Activated CD4-positive, alpha-beta T cell treated with anti-CD3 and anti-CD28 coated beads for 1 hour (primary cell): ENCODE measurements around the gene SEMA4D.
A peak's percentile ranks its signal among the peaks of the same experiment; 100 is the strongest.

Source experiments
- DNase-seq: peaks from one replicate; pipeline ENCODE4 v3.0.0-alpha.2; 2020

Gene SEMA4D

GRCh38 chr9:89441986-89442385 lies 55.9 kb downstream of the SEMA4D start:
- no peak for DNase-seq

- no peak for DNase-seq
Measured at GRCh38 chr9:89441655-89441970, 56.3 kb downstream of the SEMA4D start.

DNA sequence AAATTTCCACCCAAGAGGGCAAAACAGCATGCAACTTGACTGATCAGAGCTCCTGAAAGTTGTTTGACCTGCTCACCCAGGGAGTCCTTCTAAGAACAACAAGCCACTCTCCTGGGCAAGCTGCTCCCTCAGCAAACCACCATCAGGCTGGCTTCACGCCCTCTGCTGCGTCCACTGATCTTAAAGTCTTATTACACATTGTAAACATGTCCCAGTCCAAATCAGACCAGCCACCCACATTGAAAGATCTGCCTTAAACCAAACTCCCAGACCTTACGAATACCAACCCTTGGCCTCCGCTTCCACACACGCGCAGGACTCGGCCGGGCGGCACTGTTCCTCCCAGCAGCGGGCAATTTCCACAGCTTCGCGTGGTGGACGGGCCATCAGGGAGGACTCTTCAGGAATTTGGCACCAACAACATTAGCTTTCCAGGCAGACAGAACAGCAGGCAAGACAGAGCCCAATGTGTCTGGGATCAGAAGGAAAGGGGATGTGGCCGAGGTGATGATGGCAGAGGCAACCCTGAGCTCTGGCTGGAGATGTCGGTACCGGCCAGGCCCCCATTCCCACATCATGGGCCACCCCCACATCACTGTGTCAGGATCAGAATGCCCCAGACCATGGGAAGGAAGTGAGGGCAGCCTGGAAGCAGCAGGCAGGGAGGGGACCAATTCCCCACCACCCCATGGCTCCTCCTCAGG lies 56.8 kb downstream of the SEMA4D start:
- DNase-seq = no peak

GRCh38 chr9:89440548-89440947 lies 57.4 kb downstream of the SEMA4D start:
- no peak for DNase-seq

DNA sequence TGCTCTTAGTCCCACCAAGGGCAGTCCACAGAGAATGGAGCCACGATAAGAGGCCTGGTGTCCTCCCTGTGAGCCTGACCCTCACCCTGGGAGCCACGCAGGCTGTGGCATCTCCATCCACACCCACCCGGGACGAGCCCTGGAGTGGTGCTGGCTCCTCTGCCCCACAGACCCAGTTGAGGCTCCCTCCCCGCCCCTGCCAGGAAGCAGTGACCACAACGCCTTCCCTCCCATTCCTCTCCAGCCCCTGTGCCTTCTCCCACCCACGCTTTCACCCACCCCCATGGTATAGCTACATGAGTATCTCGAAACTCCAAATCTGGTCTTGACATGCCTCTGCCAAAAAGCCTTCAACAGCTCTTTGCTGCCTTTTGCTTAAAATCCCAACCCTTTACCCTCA lies 57.9 kb downstream of the SEMA4D start:
- DNase-seq = no peak

DNA sequence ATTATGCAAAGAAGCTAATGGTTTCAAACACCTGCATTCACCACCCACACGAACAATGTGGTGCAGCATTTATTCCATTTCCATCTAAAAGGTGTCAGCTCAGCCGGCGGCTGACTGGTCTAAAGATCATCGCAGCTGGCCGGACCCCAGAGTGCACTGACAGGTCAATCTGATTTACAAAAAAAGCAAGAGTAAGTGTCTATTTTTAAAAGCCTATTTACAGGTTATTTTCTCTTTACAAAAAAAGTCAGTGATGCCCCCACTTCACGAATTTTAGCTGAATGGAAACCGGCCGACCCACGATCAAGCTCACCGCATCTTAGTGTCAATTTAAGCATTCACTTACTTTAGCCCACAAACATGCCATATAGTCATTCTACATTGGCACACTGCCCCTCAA lies 58.3 kb downstream of the SEMA4D start:
- no peak for DNase-seq

DNA sequence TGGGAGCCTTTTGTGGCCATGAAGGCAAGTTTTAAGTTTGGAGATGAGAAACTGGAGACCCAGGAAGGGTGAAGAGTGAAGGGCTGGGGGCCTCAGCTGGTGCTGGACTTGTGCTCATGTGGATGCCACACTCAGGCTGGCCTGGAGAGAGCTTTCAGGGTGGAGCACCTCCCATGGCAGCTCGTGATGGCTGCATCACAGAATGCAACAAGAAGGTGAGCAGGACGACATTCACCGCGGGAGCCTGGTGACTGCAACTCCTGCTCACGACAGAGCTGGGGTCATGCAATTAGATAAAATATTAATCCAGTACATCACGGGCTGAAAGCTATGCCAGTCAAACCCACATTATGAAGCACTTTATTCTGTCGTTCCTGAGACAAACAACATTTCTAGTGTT lies 59.7 kb downstream of the SEMA4D start:
- DNase-seq = no peak

DNA sequence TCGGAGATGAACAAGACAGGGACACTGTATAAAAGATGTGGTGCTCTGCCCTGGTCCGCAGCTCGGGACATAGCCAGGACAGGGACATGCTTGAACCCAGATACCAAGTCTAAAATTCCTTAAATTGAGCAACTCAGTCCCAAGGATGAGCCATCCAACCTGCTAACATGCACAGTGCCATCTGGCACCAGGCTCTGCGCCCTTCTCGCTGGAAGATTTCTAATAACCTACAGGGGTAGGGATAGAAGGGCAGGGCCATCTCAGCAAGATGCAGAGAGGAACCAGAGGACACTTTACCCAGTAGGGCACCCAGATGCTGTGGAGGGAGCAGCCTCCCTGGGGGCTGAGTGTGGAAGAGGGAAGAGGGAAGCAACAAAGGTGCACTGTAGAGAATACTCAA lies 60.1 kb downstream of the SEMA4D start:
- DNase-seq = no peak

DNA sequence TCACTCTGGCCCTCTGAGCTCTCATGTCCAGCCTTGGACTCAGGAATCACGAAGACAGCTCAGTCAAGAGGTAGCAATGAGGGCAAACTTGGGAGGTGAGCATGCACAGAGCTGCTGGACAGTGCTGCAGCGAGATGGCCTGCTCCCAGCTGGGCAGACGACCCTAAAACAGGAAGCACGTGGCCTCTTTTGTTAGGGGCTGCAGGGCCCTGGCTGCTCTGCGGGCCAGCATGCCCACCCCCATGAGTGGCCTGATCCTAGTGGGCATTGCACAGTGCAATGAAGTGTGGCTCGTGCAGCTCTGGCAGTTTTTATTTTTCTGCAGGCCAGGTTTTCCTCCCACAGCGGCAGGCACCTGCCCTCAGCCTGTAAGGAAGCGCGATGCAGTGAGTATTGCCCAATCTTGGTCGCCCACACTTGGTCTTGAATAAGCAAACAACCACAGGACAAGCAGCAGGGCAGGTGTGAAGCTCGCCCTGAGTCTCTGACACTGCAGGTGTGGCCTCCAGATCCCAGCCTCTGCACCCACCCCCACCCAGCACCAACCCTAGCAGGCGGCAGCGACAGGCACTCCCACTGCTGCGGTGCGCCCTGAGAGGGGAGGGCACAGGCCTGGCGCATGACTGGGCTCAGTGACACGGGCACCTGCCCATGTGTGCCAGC lies 60.8 kb downstream of the SEMA4D start:
- no peak for DNase-seq

- DNase-seq = no peak
Measured at GRCh38 chr9:89436326-89436725, 61.6 kb downstream of the SEMA4D start.

GRCh38 chr9:89435071-89435823 lies 62.7 kb downstream of the SEMA4D start:
- no peak for DNase-seq

DNA sequence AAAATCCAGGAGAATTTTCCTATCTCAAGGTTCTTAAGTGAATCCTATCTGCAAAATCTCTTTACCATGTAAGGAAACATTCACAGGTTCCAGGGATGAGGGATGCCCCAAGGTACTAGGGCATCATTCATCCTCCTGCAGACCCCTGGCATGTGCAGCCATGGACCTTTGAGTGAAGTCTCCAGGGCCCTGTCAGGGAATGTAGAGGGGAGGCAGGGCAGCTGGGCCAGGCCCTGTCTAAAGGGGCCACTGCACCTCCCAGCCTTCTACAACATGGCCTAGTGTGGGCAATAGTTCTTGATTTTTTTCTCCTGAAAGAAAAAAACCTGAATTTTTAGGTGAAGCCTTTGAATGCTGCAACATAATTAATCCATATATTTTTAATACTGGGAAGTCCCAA lies 63.3 kb downstream of the SEMA4D start:
- no peak for DNase-seq

DNA sequence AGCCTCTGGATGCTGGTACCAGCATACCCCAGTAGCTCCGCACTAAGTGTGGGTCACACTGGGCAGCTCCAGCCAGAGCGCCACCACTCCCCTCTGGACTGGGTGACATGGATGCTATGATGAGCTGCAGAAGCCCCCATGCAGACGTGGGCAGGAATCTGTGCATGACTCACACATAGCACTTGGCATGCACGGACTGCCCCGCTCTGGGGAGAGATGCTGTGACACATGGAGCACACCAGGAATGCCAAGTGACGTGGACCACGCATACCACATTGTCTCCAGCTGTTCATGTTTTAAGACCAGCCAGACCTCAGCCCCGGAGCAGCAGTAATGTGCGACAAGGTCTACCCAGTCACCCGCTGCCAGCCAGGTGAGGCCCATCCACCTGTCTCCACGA lies 64.1 kb downstream of the SEMA4D start:
- DNase-seq = no peak

DNA sequence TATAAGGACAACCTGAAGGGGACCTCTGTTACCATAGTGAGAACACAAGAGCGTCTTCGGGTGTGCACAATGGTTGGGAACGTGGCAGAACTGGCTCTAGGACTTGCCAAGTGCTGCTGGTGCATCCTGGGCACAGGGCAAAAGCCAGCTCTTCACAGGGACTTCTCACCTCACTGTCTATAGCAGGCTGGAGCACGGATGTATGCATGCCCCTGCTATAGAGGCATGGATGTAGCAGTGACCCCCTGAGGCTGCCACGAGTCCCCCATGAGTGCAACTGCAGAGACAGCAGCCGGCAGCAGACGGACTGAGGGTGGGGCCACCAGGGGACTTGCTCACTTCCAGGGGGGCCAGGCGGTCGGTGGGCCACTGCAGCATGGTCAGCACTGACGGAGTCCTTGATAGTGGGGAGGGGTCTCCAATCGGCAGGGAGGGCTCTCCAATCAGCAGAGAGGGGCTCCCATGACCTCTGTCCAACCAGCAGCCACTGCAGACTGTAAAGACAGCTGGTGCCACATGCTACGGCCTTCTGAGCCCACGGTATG lies 64.9 kb downstream of the SEMA4D start:
- no peak for DNase-seq

DNA sequence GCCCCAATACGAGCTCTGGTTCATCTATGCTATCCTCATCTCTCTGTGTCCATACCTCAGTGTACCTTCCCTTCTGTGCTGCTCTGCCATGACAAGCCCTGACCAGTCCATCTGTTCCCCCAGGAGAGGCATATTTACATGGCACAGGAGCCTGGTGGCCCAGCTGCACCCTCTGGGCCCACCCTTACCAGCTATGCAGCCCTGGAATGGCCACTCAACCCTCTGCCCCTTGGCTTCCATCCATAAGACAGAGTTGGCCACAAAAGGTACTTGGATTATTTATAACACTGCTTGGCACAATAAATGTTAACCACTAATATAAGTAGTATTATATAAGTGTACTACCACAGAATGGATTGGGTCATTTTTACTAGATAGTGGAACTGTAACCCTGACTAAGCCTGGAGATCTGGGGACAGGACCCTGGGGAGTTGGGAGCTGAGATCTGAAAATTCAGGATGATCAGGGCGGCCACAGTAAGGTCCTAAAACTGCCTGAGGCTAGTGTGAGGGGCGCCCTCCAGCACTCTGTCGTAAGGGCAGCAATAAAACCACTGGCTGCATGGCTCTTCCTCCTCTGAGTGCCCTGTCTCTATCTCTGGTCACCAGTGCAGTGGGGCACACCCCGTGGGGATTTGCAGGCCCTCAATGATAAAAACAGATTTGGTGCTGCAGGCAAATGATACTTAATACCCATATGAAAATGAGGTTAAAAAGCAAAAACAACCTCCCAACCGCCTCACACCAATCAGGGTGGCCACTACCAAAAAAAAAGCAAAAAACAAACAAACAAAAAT lies 65.8 kb downstream of the SEMA4D start:
- no peak for DNase-seq

DNA sequence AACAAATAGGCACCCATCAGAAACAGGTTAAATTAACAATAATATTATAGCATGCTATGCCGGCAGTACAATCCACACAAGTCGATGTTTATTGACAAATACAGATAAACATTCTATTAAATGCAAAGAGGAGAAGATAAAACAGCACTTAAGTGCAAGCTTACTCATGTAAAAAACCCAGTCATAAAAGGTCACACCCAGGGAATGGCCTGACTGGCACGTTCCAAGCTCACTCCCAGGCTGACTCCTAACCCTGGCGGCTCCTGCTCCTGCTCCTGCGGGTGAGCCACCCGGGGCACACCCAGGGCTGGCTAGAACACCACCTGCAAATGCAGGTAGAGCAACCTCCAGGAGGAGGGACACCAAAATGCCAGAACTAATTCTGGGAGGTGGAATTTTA lies 66.9 kb downstream of the SEMA4D start:
- DNase-seq = no peak

GRCh38 chr9:89428901-89429890 lies 68.7 kb downstream of the SEMA4D start:
- DNase-seq = peak; percentile 42

DNA sequence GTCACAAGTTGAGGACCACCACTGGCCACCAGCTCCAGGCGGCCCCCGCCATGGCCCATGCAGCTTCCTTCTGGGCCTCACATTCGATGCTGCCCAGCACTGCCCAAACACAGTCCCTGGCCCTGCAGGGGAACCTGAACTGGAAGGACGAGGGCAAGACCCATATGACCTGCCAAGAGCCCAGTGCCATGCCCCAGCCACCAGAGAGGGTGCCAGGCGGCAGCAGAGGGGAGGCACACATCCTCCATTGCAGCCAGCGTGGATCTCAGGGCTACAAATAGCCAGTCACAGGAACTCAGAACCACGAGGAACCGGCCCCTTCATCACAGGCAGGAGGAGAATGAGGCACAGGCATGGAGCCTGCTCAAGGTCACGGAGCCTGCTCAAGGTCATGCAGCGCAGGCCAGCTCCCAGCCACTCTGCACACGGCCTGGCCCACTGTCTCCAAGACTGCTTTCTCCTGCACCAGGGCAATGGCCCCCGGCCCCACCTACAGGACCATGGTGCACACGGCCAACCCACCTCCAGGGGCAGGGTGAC lies 69.6 kb downstream of the SEMA4D start:
- DNase-seq = no peak

GRCh38 chr9:89427621-89428221 lies 70.2 kb downstream of the SEMA4D start:
- DNase-seq = peak; percentile 69

DNA sequence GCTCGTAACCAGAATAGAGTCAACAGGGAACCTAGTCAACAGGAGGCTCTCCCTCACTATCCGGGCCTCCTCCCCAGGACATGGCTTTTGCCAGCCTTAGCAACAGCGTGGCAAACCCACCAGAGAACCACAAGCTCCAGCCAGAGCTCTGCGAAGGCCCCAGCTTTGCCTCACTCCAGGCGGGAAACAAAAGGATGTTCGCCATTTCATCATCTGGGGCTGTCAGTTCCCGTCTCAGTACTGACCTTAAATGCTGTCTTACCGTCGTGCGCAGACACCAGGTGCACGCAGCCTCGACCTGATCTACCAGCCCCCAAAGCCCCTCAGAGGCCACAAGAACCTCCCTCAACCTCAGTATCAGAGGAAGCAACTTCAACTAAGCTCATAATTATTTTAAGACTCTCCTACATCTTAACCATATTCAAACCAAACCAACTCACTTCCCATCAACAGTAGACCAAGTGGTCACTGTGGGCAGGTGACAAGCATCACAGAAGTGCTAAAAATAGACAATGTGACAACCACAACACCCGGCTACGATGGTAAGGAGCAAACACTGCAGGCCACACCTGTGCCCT lies 71.4 kb downstream of the SEMA4D start:
- no peak for DNase-seq

GRCh38 chr9:89425921-89426383 lies 72.0 kb downstream of the SEMA4D start:
- DNase-seq = no peak
